ENCODE data around the gene KRTAP4-6.

DNA sequence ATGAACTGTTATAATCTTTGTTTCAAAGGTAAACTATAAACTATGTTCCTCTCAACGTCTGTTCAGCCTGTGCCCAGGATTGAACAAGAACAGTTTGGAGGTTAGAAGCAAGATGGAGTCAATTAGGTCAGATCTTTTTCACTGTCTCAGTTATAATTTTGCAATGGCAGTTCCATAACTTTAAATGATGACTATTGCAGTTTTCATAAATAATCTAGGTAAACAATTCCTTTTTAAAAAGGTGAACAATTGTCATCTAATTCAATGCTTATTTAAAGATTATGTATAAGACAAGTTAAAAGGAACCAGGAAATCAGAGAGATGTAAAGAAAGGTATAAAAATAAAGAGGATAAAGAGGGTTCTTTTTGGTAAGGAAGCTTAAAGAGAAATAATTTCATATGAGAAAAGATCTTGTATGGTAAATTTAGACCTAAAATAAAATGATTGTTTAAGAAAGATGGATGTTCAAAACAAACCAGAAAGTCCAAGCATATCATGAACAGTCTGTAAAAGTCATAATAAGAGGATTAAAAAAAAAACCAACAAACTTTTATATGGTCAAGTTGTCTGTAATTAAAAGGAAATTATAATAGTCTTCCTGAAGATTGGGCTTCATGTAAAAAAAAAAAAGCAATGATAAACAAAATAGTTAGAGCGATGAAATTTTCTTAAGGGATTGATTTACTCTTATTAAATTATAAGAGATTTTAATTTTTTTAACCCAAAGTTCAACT lies 29.0 kb downstream of the KRTAP4-6 start:
- TF ChIP-seq RAD21 (IDR thresholded peaks at IDR 0.05 in 1 of 2, conservative IDR thresholded peaks at IDR 0.05 in 1 of 2; ENCODE audit: low read depth in 2 of 2, low read length in 2 of 2) = no peak
- TF ChIP-seq, protein P1, sequence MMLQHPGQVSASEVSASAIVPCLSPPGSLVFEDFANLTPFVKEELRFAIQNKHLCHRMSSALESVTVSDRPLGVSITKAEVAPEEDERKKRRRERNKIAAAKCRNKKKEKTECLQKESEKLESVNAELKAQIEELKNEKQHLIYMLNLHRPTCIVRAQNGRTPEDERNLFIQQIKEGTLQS (IDR thresholded peaks at IDR 0.05; ENCODE audit: insufficient read depth, low read depth, low read length) = no peak
- TF ChIP-seq EGR1 (IDR thresholded peaks at IDR 0.05; ENCODE audit: borderline replicate concordance, low read depth, low read length) = no peak
- TF ChIP-seq EP300 (IDR thresholded peaks at IDR 0.05; ENCODE audit: borderline replicate concordance in 1 of 2, low read depth in 2 of 2, low read length in 2 of 2) = no peak
- TF ChIP-seq, protein P2, sequence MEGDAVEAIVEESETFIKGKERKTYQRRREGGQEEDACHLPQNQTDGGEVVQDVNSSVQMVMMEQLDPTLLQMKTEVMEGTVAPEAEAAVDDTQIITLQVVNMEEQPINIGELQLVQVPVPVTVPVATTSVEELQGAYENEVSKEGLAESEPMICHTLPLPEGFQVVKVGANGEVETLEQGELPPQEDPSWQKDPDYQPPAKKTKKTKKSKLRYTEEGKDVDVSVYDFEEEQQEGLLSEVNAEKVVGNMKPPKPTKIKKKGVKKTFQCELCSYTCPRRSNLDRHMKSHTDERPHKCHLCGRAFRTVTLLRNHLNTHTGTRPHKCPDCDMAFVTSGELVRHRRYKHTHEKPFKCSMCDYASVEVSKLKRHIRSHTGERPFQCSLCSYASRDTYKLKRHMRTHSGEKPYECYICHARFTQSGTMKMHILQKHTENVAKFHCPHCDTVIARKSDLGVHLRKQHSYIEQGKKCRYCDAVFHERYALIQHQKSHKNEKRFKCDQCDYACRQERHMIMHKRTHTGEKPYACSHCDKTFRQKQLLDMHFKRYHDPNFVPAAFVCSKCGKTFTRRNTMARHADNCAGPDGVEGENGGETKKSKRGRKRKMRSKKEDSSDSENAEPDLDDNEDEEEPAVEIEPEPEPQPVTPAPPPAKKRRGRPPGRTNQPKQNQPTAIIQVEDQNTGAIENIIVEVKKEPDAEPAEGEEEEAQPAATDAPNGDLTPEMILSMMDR (IDR thresholded peaks at IDR 0.05; ENCODE audit: control extremely low read depth in 1 of 3, insufficient read depth in 1 of 3, low read depth in 1 of 3, low read length in 3 of 3) = no peak

Measured in H1 (cell line).